ENCODE data around the gene PNPLA8.
A peak's percentile ranks its signal among the peaks of the same experiment; 100 is the strongest.

GRCh38 chr7:108459922-108460551 lies 65.9 kb downstream of the PNPLA8 start:
- TF ChIP-seq CTCF (IDR thresholded peaks at IDR 0.05) (peak; percentile 17 to 66 (median 58)), POLR2A (IDR thresholded peaks at IDR 0.05) (no peak)

Data from body of pancreas (tissue), 4 donors.